ENCODE results near the gene CAMK2D. TPM values are rescaled to one million over a fixed set of nuclear protein-coding genes. Genes with fewer than 3 reads are reported as not detected.

CAMK2D gene
- total RNA-seq: 37.2 and 42.7 TPM in 2 replicates

GRCh38 chr4:113761620-113762185, at the start of gene CAMK2D:
CAMK2D (minus strand) TSS chr4:113761738; CDS start chr4:113761068, 670 bp downstream.

Other genes starting within 250 kb of the CAMK2D start
- 21.6 and 24.5 TPM in 2 replicates for gene ARSJ, start 217.9 kb upstream of the CAMK2D start, total RNA-seq